Astrocyte of the spinal cord (primary cell): ENCODE results near the gene TTBK1.
A peak's percentile ranks its signal among the peaks of the same experiment; 100 is the strongest.

ENCODE experiments used
- DNase-seq: peaks from one replicate; pipeline ENCODE4 v3.0.0; 2011; ENCODE audit warnings: low read depth, low spot score
- H3K4me3 ChIP-seq: 2 replicates; pipeline ENCODE4 v1.5.1; 2011; ENCODE audit warnings: low read depth, mild to moderate bottlenecking, low read length, moderate library complexity
- CTCF ChIP-seq: IDR thresholded peaks from 2 replicates; pipeline ENCODE4 v1.5.1; 2012; ENCODE audit warnings: low read depth, mild to moderate bottlenecking, low read length, inconsistent platforms
- in situ Hi-C: cut with HindIII; loops from 2 replicates; pipeline ENCODE4 v1.10.0; 2017; ENCODE audit warnings: low sequenced_read_pairs

TTBK1 gene

GRCh38 chr6:43308101-43308989 lies 65.1 kb downstream of the TTBK1 start, which contains the start of gene CRIP3:
Gene CRIP3 (minus strand): TSS chr6:43308826. CDS start chr6:43308792, 34 bp downstream.
- in situ Hi-C loops, result no loop called here
- peak within 1 kb of the TSS; percentile 5 for H3K4me3 ChIP-seq
- DNase-seq, result no peak
- TF ChIP-seq CTCF, result peak; percentile 33

GRCh38 chr6:43308990-43309477 lies 65.8 kb downstream of the TTBK1 start:
- no peak for DNase-seq
- H3K4me3 ChIP-seq, result no peak overlapping the region
- TF ChIP-seq CTCF, result no peak
- in situ Hi-C loops, result no loop called here

GRCh38 chr6:43310134-43310533 lies 66.9 kb downstream of the TTBK1 start:
- in situ Hi-C loops, result no loop called here
- H3K4me3 ChIP-seq, result no peak overlapping the region
- no peak for DNase-seq
- no peak for TF ChIP-seq CTCF

- no peak overlapping the region for H3K4me3 ChIP-seq
- no peak for DNase-seq
- TF ChIP-seq CTCF, result no peak
- in situ Hi-C loops, result no loop called here
Observed at GRCh38 chr6:43310624-43311023, 67.3 kb downstream of the TTBK1 start.

- DNase-seq, result no peak
- in situ Hi-C loops, result no loop called here
- no peak for TF ChIP-seq CTCF
- no peak overlapping the region for H3K4me3 ChIP-seq
Observed at GRCh38 chr6:43311666-43312065, 68.4 kb downstream of the TTBK1 start.

- no peak for DNase-seq
- in situ Hi-C loops, result no loop called here
- no peak for TF ChIP-seq CTCF
- H3K4me3 ChIP-seq, result no peak overlapping the region
Observed at GRCh38 chr6:43313813-43314212, 70.5 kb downstream of the TTBK1 start.
